IMR-90 (cell line): ENCODE data around the gene DNASE1L1. TPM values are rescaled to one million over a fixed set of nuclear protein-coding genes. Genes with fewer than 3 reads are reported as not detected.
A peak's percentile ranks its signal among the peaks of the same experiment; 100 is the strongest.

Experiments
- ATAC-seq: fragments of 200-7000 bp; cut with Tn5 transposase; 2 replicates; pipeline ENCODE4 v1.9.1; 2020; ENCODE audit warnings: low read depth, mild to moderate bottlenecking, moderate library complexity
- BruUV-seq: library from RNA; stranded (reverse); fragments of 400-500 nt; replicated peaks from 2 replicates; lab custom pipeline; 2021; lab: Mats Ljungman, UMichigan
- CTCF ChIA-PET: fragments of 300-600 bp; formaldehyde crosslinking; extraction: SDS; loops from one replicate; lab custom pipeline; 2021; ENCODE audit warnings: antibody characterized with exemption; lab: Yijun Ruan, JAX
- POLR2A ChIA-PET: fragments of 300-600 bp; sonication (Branson Sonifier 250); formaldehyde crosslinking; loops from one replicate; lab custom pipeline; 2022; ENCODE audit warnings: antibody characterized with exemption; ENCODE audit not compliant: unreplicated experiment; lab: Charles Lee
- DNase-seq: peaks from one replicate; pipeline ENCODE4 v3.0.0; 2013
- H2AFZ ChIP-seq: replicated peaks from 2 replicates; pipeline ENCODE3; 2013; ENCODE audit warnings: low read length, mild to moderate bottlenecking; ENCODE audit not compliant: poor library complexity
- H2AK5ac ChIP-seq: 2 replicates; pipeline ENCODE4 v1.6.1; 2013; ENCODE audit warnings: low read depth, low read length, inconsistent platforms
- H2AK9ac ChIP-seq: replicated peaks from 2 replicates; pipeline ENCODE3; 2013; ENCODE audit warnings: mild to moderate bottlenecking, low read depth, low read length, moderate library complexity; ENCODE audit not compliant: poor library complexity
- H2BK120ac ChIP-seq: 2 replicates; pipeline ENCODE4 v1.6.1; 2013; ENCODE audit warnings: low read depth, low read length, inconsistent platforms
- H2BK15ac ChIP-seq: 3 replicates; pipeline ENCODE4 v1.6.1; 2013; ENCODE audit warnings: low read depth, low read length, inconsistent platforms
- H2BK20ac ChIP-seq: 2 replicates; pipeline ENCODE4 v1.6.1; 2013; ENCODE audit warnings: low read depth, mild to moderate bottlenecking, inconsistent platforms, low read length, moderate library complexity
- H2BK5ac ChIP-seq: 2 replicates; pipeline ENCODE4 v1.6.1; 2013; ENCODE audit warnings: mild to moderate bottlenecking, low read depth, low read length, inconsistent platforms; ENCODE audit not compliant: poor library complexity, severe bottlenecking
- H3K14ac ChIP-seq: replicated peaks from 2 replicates; pipeline ENCODE4 v1.6.1; 2013; ENCODE audit warnings: low read depth, low read length, inconsistent platforms
- H3K18ac ChIP-seq: 2 replicates; pipeline ENCODE4 v1.6.1; 2013; ENCODE audit warnings: low read depth, low read length, control low read depth
- H3K23ac ChIP-seq: 2 replicates; pipeline ENCODE4 v1.6.1; 2013; ENCODE audit warnings: low read depth, low read length, inconsistent platforms
- H3K27ac ChIP-seq: 2 replicates; pipeline ENCODE4 v1.5.1; 2013; ENCODE audit warnings: mild to moderate bottlenecking, control low read depth, low read length; ENCODE audit not compliant: insufficient read depth
- H3K27me3 ChIP-seq: 2 replicates; pipeline ENCODE4 v1.6.1; 2013; ENCODE audit warnings: low read length; ENCODE audit not compliant: control insufficient read depth, insufficient read depth
- H3K36me3 ChIP-seq: 2 replicates; pipeline ENCODE4 v1.6.1; 2013; ENCODE audit warnings: low read length, mixed read lengths; ENCODE audit not compliant: control insufficient read depth, insufficient read depth
- H3K4ac ChIP-seq: 2 replicates; pipeline ENCODE4 v1.6.1; 2013; ENCODE audit warnings: low read depth, low read length, inconsistent platforms
- H3K4me1 ChIP-seq: 2 replicates; pipeline ENCODE4 v1.6.1; 2013; ENCODE audit warnings: low read length, mixed read lengths; ENCODE audit not compliant: control insufficient read depth, insufficient read depth
- H3K4me2 ChIP-seq: 2 replicates; pipeline ENCODE4 v1.6.1; 2013; ENCODE audit warnings: low read depth, mild to moderate bottlenecking, control low read depth, low read length, moderate library complexity
- H3K4me3 ChIP-seq: 2 replicates; pipeline ENCODE4 v1.5.1; 2013; ENCODE audit warnings: low read depth, mild to moderate bottlenecking, control low read depth, low read length, moderate library complexity; ENCODE audit not compliant: insufficient read depth
- H3K56ac ChIP-seq: 2 replicates; pipeline ENCODE4 v1.6.1; 2013; ENCODE audit warnings: low read length, inconsistent platforms; ENCODE audit not compliant: insufficient read depth; ENCODE audit errors: extremely low read depth
- H3K79me1 ChIP-seq, 2 experiments: 2 replicates each; pipeline ENCODE4 v1.6.1; 2013; ENCODE audit warnings: low read length in 2 of 2, inconsistent platforms in 1 of 2, low read depth in 1 of 2
- H3K9ac ChIP-seq: 2 replicates; pipeline ENCODE4 v1.6.1; 2013; ENCODE audit warnings: low read depth, low read length, control low read depth
- H3K9me1 ChIP-seq: 2 replicates; pipeline ENCODE4 v1.6.1; 2013; ENCODE audit warnings: low read length, inconsistent platforms; ENCODE audit not compliant: insufficient read depth
- H3K9me3 ChIP-seq: 2 replicates; pipeline ENCODE4 v1.6.1; 2013; ENCODE audit warnings: low read length; ENCODE audit not compliant: control insufficient read depth, insufficient read depth
- H4K20me1 ChIP-seq: 2 replicates; pipeline ENCODE4 v1.6.1; 2013; ENCODE audit warnings: low read length, inconsistent platforms; ENCODE audit not compliant: insufficient read depth
- H4K5ac ChIP-seq: 2 replicates; pipeline ENCODE4 v1.6.1; 2013; ENCODE audit warnings: mild to moderate bottlenecking, low read depth, low read length, control low read depth
- H4K8ac ChIP-seq, 2 experiments: 2 replicates each; pipeline ENCODE4 v1.6.1; 2013; ENCODE audit warnings: low read depth in 2 of 2, low read length in 2 of 2, control low read depth in 1 of 2, inconsistent platforms in 1 of 2
- H4K91ac ChIP-seq: 2 replicates; pipeline ENCODE4 v1.6.1; 2013; ENCODE audit warnings: low read depth, low read length, inconsistent platforms; ENCODE audit not compliant: insufficient read depth
- BHLHE40 ChIP-seq: fragments of 150-350 bp; IDR thresholded peaks from 2 replicates; pipeline ENCODE4 v1.6.1; 2016; ENCODE audit warnings: mild to moderate bottlenecking, low read depth, low read length
- CEBPB ChIP-seq: IDR thresholded peaks from 2 replicates; pipeline ENCODE4 v1.6.1; 2012; ENCODE audit warnings: low read depth, low read length, improper control_type of control experiment
- CHD1 ChIP-seq: IDR thresholded peaks from 2 replicates; pipeline ENCODE4 v1.6.1; 2012; ENCODE audit warnings: low read depth, low read length, improper control_type of control experiment
- FOS ChIP-seq: fragments of 150-350 bp; IDR thresholded peaks from 2 replicates; pipeline ENCODE4 v1.6.1; 2016; ENCODE audit warnings: low read depth, low read length
- MAZ ChIP-seq: IDR thresholded peaks from 2 replicates; pipeline ENCODE4 v1.6.1; 2012; ENCODE audit warnings: low read depth, mild to moderate bottlenecking, low read length, improper control_type of control experiment, moderate library complexity, borderline replicate concordance
- MXI1 ChIP-seq: IDR thresholded peaks from 2 replicates; pipeline ENCODE4 v1.6.1; 2012; ENCODE audit warnings: low read depth, mild to moderate bottlenecking, low read length, moderate library complexity, borderline replicate concordance
- NFE2L2 ChIP-seq: fragments of 150-350 bp; IDR thresholded peaks from 2 replicates; pipeline ENCODE4 v1.6.1; 2016; ENCODE audit warnings: low read depth, mild to moderate bottlenecking, low read length
- POLR2A ChIP-seq: IDR thresholded peaks from 2 replicates; pipeline ENCODE4 v1.6.1; 2012; ENCODE audit warnings: mild to moderate bottlenecking, low read depth, low read length
- RFX5 ChIP-seq: IDR thresholded peaks from 2 replicates; pipeline ENCODE4 v1.8.0; 2012; ENCODE audit warnings: low read depth, mild to moderate bottlenecking, low read length, moderate library complexity
- SMC3 ChIP-seq: fragments of 150-350 bp; IDR thresholded peaks from 2 replicates; pipeline ENCODE4 v1.6.1; 2016; ENCODE audit warnings: low read depth, mild to moderate bottlenecking, antibody characterized with exemption, low read length, moderate library complexity
- WGBS, 2 experiments: methylation state at CpG; one replicate each; pipeline versions ENCODE4 v1.1.5 to v1.1.7; 2013; ENCODE audit warnings: missing lambda C conversion rate in 2 of 2; ENCODE audit not compliant: insufficient read length in 1 of 2; ENCODE audit errors: extremely low coverage in 2 of 2; 5-methylcytosine and 5-hydroxymethylcytosine counted together
- dilution Hi-C: fragments of 300-500 bp; cut with HindIII; formaldehyde crosslinking; loops from one replicate; pipeline ENCODE4 v1.14.3; 2018; ENCODE audit warnings: low sequenced_read_pairs; ENCODE audit not compliant: unreplicated experiment
- in situ Hi-C: fragments of 300-500 bp; cut with MboI; formaldehyde crosslinking; loops from 3 replicates; pipeline ENCODE4 v1.14.3; 2019; ENCODE audit warnings: low sequenced_read_pairs, inconsistent platforms, mixed read lengths
- intact Hi-C: fragments of 100-400 bp; cut with micrococcal nuclease; formaldehyde crosslinking; loops from 2 replicates; pipeline ENCODE4 v1.10.0; 2022
- polyA plus RNA-seq, 3 experiments: library from polyadenylated mRNA; depleted of rRNA; stranded (reverse); fragments of >200 nt; gene quantifications; 2 replicates each; pipeline ENCODE4 v1.2.3, GENCODE V29; 2012; ENCODE audit warnings: low replicate concordance in 1 of 3
- total RNA-seq: library from RNA; depleted of rRNA; stranded (reverse); fragments of >200 nt; gene quantifications from 2 replicates; pipeline ENCODE4 v1.2.3, GENCODE V29; 2012
- TF ChIP-seq, protein P1 (sequence below): conservative IDR thresholded peaks from 2 replicates; pipeline ENCODE4 v1.5.1; 2012; ENCODE audit warnings: mild to moderate bottlenecking, low read depth, low read length, improper control_type of control experiment
- TF ChIP-seq, protein P2 (sequence below): fragments of 150-350 bp; IDR thresholded peaks from 2 replicates; pipeline ENCODE4 v1.6.1; 2016; ENCODE audit warnings: low read depth, mild to moderate bottlenecking, low read length, moderate library complexity, borderline replicate concordance

The DNASE1L1 gene
- total and polyA plus RNA-seq, 2 of the 4 experiments (the other 2 are of a cell fraction): 51.4 to 55.5 TPM

DNA sequence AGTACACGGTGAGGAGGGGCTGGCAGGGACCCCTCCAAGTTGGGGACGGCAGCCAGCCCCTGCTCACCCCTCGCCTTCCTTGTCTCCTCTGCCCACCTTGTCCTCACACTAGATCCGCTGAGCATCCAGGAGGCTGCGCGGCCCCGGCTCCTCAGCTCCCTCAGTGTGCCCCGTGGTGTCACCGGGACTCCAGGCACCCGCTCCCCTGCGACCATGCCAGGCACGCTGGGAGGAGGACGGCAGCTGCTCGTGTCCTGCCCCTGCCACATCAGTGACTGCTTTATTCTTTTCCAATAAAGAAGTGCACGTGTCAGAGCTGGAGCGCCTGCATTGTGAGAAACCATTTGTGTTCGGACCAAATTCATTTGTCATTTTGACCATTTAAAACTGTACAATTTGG lies 41.3 kb upstream of the DNASE1L1 start:
- in situ Hi-C loops: no loop called here

More for the DNA sequence above, 41.3 kb upstream of the DNASE1L1 start:
- Histone ChIP-seq H3K36me3 (peaks cover 47% of the 10 kb centered on the region), H3K4me3 (no peak overlapping the region), H4K8ac (no peak overlapping the region), H2BK5ac (no peak overlapping the region), H2BK120ac (no peak overlapping the region), H3K9me1 (no peaks in the 10 kb centered on the region), H4K5ac (no peak overlapping the region), H2BK15ac (no peak overlapping the region), H3K14ac (no peak overlapping the region), H3K27ac (no peak overlapping the region), H3K4ac (no peak overlapping the region), H3K79me1 (peaks cover 0 to 22% of the 10 kb centered on the region in 2 experiments; a peak in 2 of 4 replicates), H4K91ac (no peak overlapping the region), H3K4me1 (peaks cover 2% of the 10 kb centered on the region; the same call in 1 of the 2 replicates), H2AK5ac (no peak overlapping the region), H2AK9ac (no peak overlapping the region), H2AFZ (peak overlapping the region; percentile 21), H4K20me1 (no peaks in the 10 kb centered on the region; the same call in 1 of the 2 replicates), H3K4me2 (no peak overlapping the region), H3K27me3 (no peaks in the 10 kb centered on the region), H3K23ac (no peak overlapping the region), H3K56ac (no peak overlapping the region), H2BK20ac (no peak overlapping the region), H3K9me3 (no peaks in the 10 kb centered on the region; the same call in 1 of the 2 replicates), H3K9ac (no peak overlapping the region), H3K18ac (no peak overlapping the region)
- no peak for TF ChIP-seq MAZ
- no peak for TF ChIP-seq SMC3
- TF ChIP-seq NFE2L2: no peak
- no peak for TF ChIP-seq RFX5
- TF ChIP-seq, protein P1, sequence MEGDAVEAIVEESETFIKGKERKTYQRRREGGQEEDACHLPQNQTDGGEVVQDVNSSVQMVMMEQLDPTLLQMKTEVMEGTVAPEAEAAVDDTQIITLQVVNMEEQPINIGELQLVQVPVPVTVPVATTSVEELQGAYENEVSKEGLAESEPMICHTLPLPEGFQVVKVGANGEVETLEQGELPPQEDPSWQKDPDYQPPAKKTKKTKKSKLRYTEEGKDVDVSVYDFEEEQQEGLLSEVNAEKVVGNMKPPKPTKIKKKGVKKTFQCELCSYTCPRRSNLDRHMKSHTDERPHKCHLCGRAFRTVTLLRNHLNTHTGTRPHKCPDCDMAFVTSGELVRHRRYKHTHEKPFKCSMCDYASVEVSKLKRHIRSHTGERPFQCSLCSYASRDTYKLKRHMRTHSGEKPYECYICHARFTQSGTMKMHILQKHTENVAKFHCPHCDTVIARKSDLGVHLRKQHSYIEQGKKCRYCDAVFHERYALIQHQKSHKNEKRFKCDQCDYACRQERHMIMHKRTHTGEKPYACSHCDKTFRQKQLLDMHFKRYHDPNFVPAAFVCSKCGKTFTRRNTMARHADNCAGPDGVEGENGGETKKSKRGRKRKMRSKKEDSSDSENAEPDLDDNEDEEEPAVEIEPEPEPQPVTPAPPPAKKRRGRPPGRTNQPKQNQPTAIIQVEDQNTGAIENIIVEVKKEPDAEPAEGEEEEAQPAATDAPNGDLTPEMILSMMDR: no peak
- TF ChIP-seq MXI1: no peak
- TF ChIP-seq BHLHE40: no peak
- no peak for TF ChIP-seq CEBPB
- TF ChIP-seq, protein P2, sequence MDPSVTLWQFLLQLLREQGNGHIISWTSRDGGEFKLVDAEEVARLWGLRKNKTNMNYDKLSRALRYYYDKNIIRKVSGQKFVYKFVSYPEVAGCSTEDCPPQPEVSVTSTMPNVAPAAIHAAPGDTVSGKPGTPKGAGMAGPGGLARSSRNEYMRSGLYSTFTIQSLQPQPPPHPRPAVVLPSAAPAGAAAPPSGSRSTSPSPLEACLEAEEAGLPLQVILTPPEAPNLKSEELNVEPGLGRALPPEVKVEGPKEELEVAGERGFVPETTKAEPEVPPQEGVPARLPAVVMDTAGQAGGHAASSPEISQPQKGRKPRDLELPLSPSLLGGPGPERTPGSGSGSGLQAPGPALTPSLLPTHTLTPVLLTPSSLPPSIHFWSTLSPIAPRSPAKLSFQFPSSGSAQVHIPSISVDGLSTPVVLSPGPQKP: no peak
- no peak for TF ChIP-seq FOS
- no peak for TF ChIP-seq POLR2A
- no peak for TF ChIP-seq CHD1
- no peak for ATAC-seq
- BruUV-seq: no TSS peak
- POLR2A ChIA-PET: no interaction called here
- CTCF ChIA-PET: no interaction called here
- intact Hi-C loops (no loop called here), dilution Hi-C loops (no loop called here)
- no peak for DNase-seq
- 94% methylated on average over 8 of the region's 17 CpGs; no CpG with 5 or more reads in 1 of the 2 experiments for WGBS, 2 experiments
